ENCODE measurements around the gene NOL9. TPM values are rescaled to one million over a fixed set of nuclear protein-coding genes. Genes with fewer than 3 reads are reported as not detected.

The NOL9 gene
- total and polyA plus RNA-seq, 2 donors (not counting 3 experiments of a cell fraction or from before 2014, with no cell fraction given): 14.1 to 42.9 TPM

GRCh38 chr1:6574025-6574620 lies 19.8 kb upstream of the NOL9 start:
- Histone ChIP-seq H3K9ac (replicated peaks; ENCODE audit: extremely low read depth, insufficient read depth, low read length) (no peak overlapping the region), H3K27me3 (ENCODE audit: control insufficient read depth in 2 of 2, insufficient read depth in 2 of 2, low read length in 2 of 2) (peaks cover 5 to 13% of the 10 kb centered on the region in 2 experiments), H3K9me1 (replicated peaks; ENCODE audit: control insufficient read depth, extremely low read depth, insufficient read depth, low read length) (no peaks in the 10 kb centered on the region), H2AFZ (ENCODE audit: low read depth, low read length) (no peak overlapping the region), H3K79me2 (ENCODE audit: control insufficient read depth, insufficient read depth, low read length) (no peaks in the 10 kb centered on the region), H3K36me3 (ENCODE audit: control insufficient read depth in 2 of 2, extremely low read depth in 1 of 2, insufficient read depth in 2 of 2, low read length in 2 of 2) (no peaks in the 10 kb centered on the region), H3K4me2 (ENCODE audit: insufficient read depth, low read length) (no peak overlapping the region), H3K9me3 (replicated peaks; ENCODE audit: control insufficient read depth, insufficient read depth, low read length) (no peaks in the 10 kb centered on the region), H3K4me1 (ENCODE audit: control insufficient read depth, extremely low read depth, insufficient read depth, low read length) (no peaks in the 10 kb centered on the region), H3K4me3 (replicated peaks in 1 of 3; ENCODE audit: insufficient read depth in 1 of 3, low read depth in 1 of 3, low read length in 3 of 3) (no peak overlapping the region), H3K27ac (ENCODE audit: insufficient read depth, low read depth, low read length) (no peak overlapping the region), H4K20me1 (replicated peaks; ENCODE audit: control insufficient read depth, extremely low read depth, insufficient read depth, low read length) (no peaks in the 10 kb centered on the region)
- CTCF ChIA-PET: no interaction called here
- BruUV-seq (replicated peaks): no TSS peak
- TF ChIP-seq POLR2A (IDR thresholded peaks at IDR 0.05; ENCODE audit: low read depth, low read length) (no peak), CTCF (IDR thresholded peaks at IDR 0.05; ENCODE audit: extremely low read depth in 1 of 2, insufficient read depth in 1 of 2, low read depth in 1 of 2, low read length in 2 of 2) (no peak), JUN (IDR thresholded peaks at IDR 0.05; ENCODE audit: borderline replicate concordance, insufficient read depth, insufficient read length, low read depth) (no peak), GATA2 (IDR thresholded peaks at IDR 0.05; ENCODE audit: insufficient read depth, insufficient read length, low read depth, low read length) (no peak), EZH2 (IDR thresholded peaks at IDR 0.05; ENCODE audit: borderline replicate concordance, low read depth, low read length, severe bottlenecking) (no peak), MAX (IDR thresholded peaks at IDR 0.05; ENCODE audit: insufficient read depth, insufficient read length) (no peak), FOS (IDR thresholded peaks at IDR 0.05; ENCODE audit: borderline replicate concordance, insufficient read depth, low read length) (no peak), MYC (IDR thresholded peaks at IDR 0.05; ENCODE audit: low read depth, low read length) (no peak), POLR2AphosphoS5 (IDR thresholded peaks at IDR 0.05; ENCODE audit: insufficient read depth, low read depth, low read length) (no peak)
- DNase-seq (ENCODE audit: low read depth, low spot score) (no peak), FAIRE-seq (no peak)
- dilution Hi-C loops (cut with MboI; ENCODE audit: extremely low pct_ligation_motif_present, low sequenced_read_pairs) (no loop called here), intact Hi-C loops (cut with micrococcal nuclease) (no loop called here)
- POLR2A ChIA-PET: no interaction called here

Data from endothelial cell of umbilical vein (primary cell).